GM18505 (cell line): Measurements from ENCODE around the gene ZNF648.
"Not testable (repeated sequence)": the region's sequence is repeated elsewhere in the genome, so short reads cannot be mapped to it uniquely, and the experiment has no call there.

Experiments used
- ATAC-seq: cut with Tn5 transposase; IDR thresholded peaks from one replicate; pipeline ENCODE4 v1.9.1; 2021; ENCODE audit not compliant: unreplicated experiment
- POLR2A ChIP-seq: IDR thresholded peaks from 4 replicates; pipeline ENCODE4 v1.6.1; 2011; ENCODE audit warnings: borderline replicate concordance; ENCODE audit not compliant: insufficient read depth, insufficient read length; ENCODE audit errors: extremely low read depth

The ZNF648 gene

GRCh38 chr1:182060877-182061276 lies 635 bp downstream of the ZNF648 start:
- no peak for ATAC-seq
- TF ChIP-seq POLR2A, result no peak

GRCh38 chr1:182059936-182060335 lies 1.6 kb downstream of the ZNF648 start:
- TF ChIP-seq POLR2A, result no peak
- no peak for ATAC-seq

GRCh38 chr1:182056601-182057366 lies 4.7 kb downstream of the ZNF648 start:
- no peak for ATAC-seq
- no peak for TF ChIP-seq POLR2A

- TF ChIP-seq POLR2A, result no peak
- ATAC-seq, result no peak
These were observed 6.7 kb downstream of the ZNF648 start for GRCh38 chr1:182054698-182055326.

- ATAC-seq, result no peak
- no peak for TF ChIP-seq POLR2A
These were observed 9.2 kb downstream of the ZNF648 start for GRCh38 chr1:182052355-182052754.

GRCh38 chr1:182051938-182052337 lies 9.6 kb downstream of the ZNF648 start:
- ATAC-seq, result no peak
- TF ChIP-seq POLR2A, result no peak

- ATAC-seq, result no peak
These were observed 10.7 kb downstream of the ZNF648 start for GRCh38 chr1:182050481-182051448.

GRCh38 chr1:182048562-182048961 lies 12.9 kb downstream of the ZNF648 start:
- no peak for TF ChIP-seq POLR2A
- ATAC-seq, result no peak

More at GRCh38 chr1:182050481-182051448, 10.7 kb downstream of the ZNF648 start:
- TF ChIP-seq POLR2A, result no peak

- TF ChIP-seq POLR2A, result no peak
- no peak for ATAC-seq
These were observed 14.7 kb downstream of the ZNF648 start for GRCh38 chr1:182046763-182047162.

- ATAC-seq, result not testable (repeated sequence)
These were observed 16.0 kb downstream of the ZNF648 start for GRCh38 chr1:182045481-182045880.

GRCh38 chr1:182041615-182042014 lies 19.9 kb downstream of the ZNF648 start:
- no peak for TF ChIP-seq POLR2A

GRCh38 chr1:182038220-182038619 lies 23.3 kb downstream of the ZNF648 start:
- no peak for TF ChIP-seq POLR2A

More at GRCh38 chr1:182041615-182042014, 19.9 kb downstream of the ZNF648 start:
- ATAC-seq, result no peak

GRCh38 chr1:182035097-182035770 lies 26.3 kb downstream of the ZNF648 start:
- no peak for ATAC-seq
- TF ChIP-seq POLR2A, result no peak

More at GRCh38 chr1:182038220-182038619, 23.3 kb downstream of the ZNF648 start:
- ATAC-seq, result no peak
